GM12878 (cell line): ENCODE data around the gene KRTAP1-4. TPM values are rescaled to one million over a fixed set of nuclear protein-coding genes. Genes with fewer than 3 reads are reported as not detected.

Source experiments
- ATAC-seq: fragments of 200-7000 bp; cut with Tn5 transposase; 3 replicates; pipeline ENCODE4 v1.9.1; 2020; ENCODE audit warnings: mild to moderate bottlenecking, moderate library complexity
- BruUV-seq: library from RNA; stranded (reverse); fragments of 400-500 nt; replicated peaks from 2 replicates; lab custom pipeline; 2021; lab: Mats Ljungman, UMichigan
- CTCF ChIA-PET: fragments of 300-600 bp; sonication (Branson Sonifier 250); formaldehyde crosslinking; extraction: SDS; loops from one replicate; lab custom pipeline; 2021; ENCODE audit warnings: inconsistent platforms; lab: Yijun Ruan, JAX
- POLR2A ChIA-PET: fragments of 350-600 bp; formaldehyde crosslinking; extraction: SDS; loops from one replicate; lab custom pipeline; 2021; ENCODE audit warnings: inconsistent platforms; lab: Charles Lee
- RAD21 ChIA-PET: fragments of 300-600 bp; sonication (Branson Sonifier 250); formaldehyde crosslinking; loops from one replicate; lab custom pipeline; 2023; ENCODE audit warnings: antibody characterized with exemption; ENCODE audit not compliant: unreplicated experiment; lab: Charles Lee
- SMC1A ChIA-PET: fragments of 300-600 bp; sonication (Branson Sonifier 250); formaldehyde crosslinking; loops from one replicate; lab custom pipeline; 2023; ENCODE audit not compliant: unreplicated experiment, uncharacterized antibody; lab: Charles Lee
- DNase-seq: peaks from one replicate; pipeline ENCODE4 v3.0.0-alpha.2; 2011; ENCODE audit warnings: low read depth, low spot score
- FAIRE-seq: peaks from 3 replicates; lab custom pipeline; 2011; peaks lifted over from hg19 to GRCh38; lab: Jason Lieb, UNC
- H2AFZ ChIP-seq: 2 replicates; pipeline ENCODE4 v1.6.0; 2011; ENCODE audit warnings: low read depth, low read length, control low read depth; ENCODE audit not compliant: control insufficient read depth
- H3K27ac ChIP-seq: 2 replicates; pipeline ENCODE4 v1.5.1; 2011; ENCODE audit warnings: control low read depth; ENCODE audit not compliant: control insufficient read depth, insufficient read depth
- H3K27me3 ChIP-seq, 2 experiments: replicated peaks in 1 of 2; 2 replicates each; pipeline versions ENCODE4 v1.6.0 to v1.6.1; 2011; ENCODE audit warnings: low read length in 1 of 2; ENCODE audit not compliant: control insufficient read depth in 2 of 2, insufficient read depth in 2 of 2
- H3K36me3 ChIP-seq, 2 experiments: 2 replicates each; pipeline ENCODE4 v1.5.1; 2011; ENCODE audit warnings: low read length in 1 of 2; ENCODE audit not compliant: control insufficient read depth in 2 of 2, insufficient read depth in 2 of 2
- H3K4me1 ChIP-seq: 2 replicates; pipeline ENCODE4 v1.6.1; 2011; ENCODE audit warnings: mild to moderate bottlenecking, low read length, moderate library complexity, mixed read lengths; ENCODE audit not compliant: control insufficient read depth, insufficient read depth
- H3K4me2 ChIP-seq: 2 replicates; pipeline ENCODE4 v1.6.0; 2011; ENCODE audit warnings: control low read depth; ENCODE audit not compliant: control insufficient read depth, insufficient read depth
- H3K4me3 ChIP-seq: fragments of 200-600 bp; sonication (generic); 2 replicates; pipeline ENCODE4 v1.5.1; 2016
- H3K79me2 ChIP-seq: 2 replicates; pipeline ENCODE4 v1.6.0; 2011; ENCODE audit warnings: low read length; ENCODE audit not compliant: control insufficient read depth, insufficient read depth
- H3K9ac ChIP-seq: 2 replicates; pipeline ENCODE4 v1.8.0; 2011; ENCODE audit warnings: low read length, control low read depth, mixed read lengths; ENCODE audit not compliant: control insufficient read depth, insufficient read depth
- H3K9me3 ChIP-seq: replicated peaks from 3 replicates; pipeline ENCODE4 v1.5.1; 2011; ENCODE audit warnings: mild to moderate bottlenecking, low read length; ENCODE audit not compliant: control insufficient read depth, insufficient read depth
- H4K20me1 ChIP-seq: 2 replicates; pipeline ENCODE4 v1.6.0; 2011; ENCODE audit not compliant: control insufficient read depth, insufficient read depth
- CHD4 ChIP-seq: fragments of 200-600 bp; sonication (generic); IDR thresholded peaks from 2 replicates; pipeline ENCODE4 v1.6.1; 2016; ENCODE audit warnings: mild to moderate bottlenecking
- MYB ChIP-seq: fragments of 150-350 bp; IDR thresholded peaks from 2 replicates; pipeline ENCODE4 v1.6.1; 2014; ENCODE audit warnings: mild to moderate bottlenecking, low read depth, low read length, borderline replicate concordance
- POLR2AphosphoS2 ChIP-seq: IDR thresholded peaks from 2 replicates; pipeline ENCODE4 v1.6.1; 2011; ENCODE audit warnings: low read depth, mild to moderate bottlenecking, low read length, improper control_type of control experiment, moderate library complexity
- WGBS: methylation state at CpG from one replicate; pipeline ENCODE4 v1.1.6; 2016; ENCODE audit warnings: low lambda C conversion rate; ENCODE audit not compliant: insufficient replicate concordance, insufficient coverage; ENCODE audit errors: missing lambda C conversion rate; 5-methylcytosine and 5-hydroxymethylcytosine counted together
- in situ Hi-C: fragments of 300-500 bp; cut with MboI; formaldehyde crosslinking; loops from 9 replicates; pipeline ENCODE4 v1.14.3; 2018; ENCODE audit warnings: mixed read lengths
- intact Hi-C: fragments of 100-400 bp; cut with micrococcal nuclease; formaldehyde crosslinking; loops from one replicate; pipeline ENCODE4 v1.14.2; 2022; ENCODE audit not compliant: unreplicated experiment
- polyA plus RNA-seq, 11 experiments: library from polyadenylated mRNA; depleted of rRNA in 4 of 11; unstranded in 6 of 11; stranded (reverse) in 5 of 11; fragments of >200 nt; fragmentation: Nextera tagmentation in 4 of 11; fragmentation: Illumina TruSeq in 1 of 11; extraction: Ambion mirVana in 4 of 11; extraction: Trizol in 1 of 11; gene quantifications; 1 replicate in 1 of 11; 2 replicates in 10 of 11; pipeline versions ENCODE4 v1.2.1 to v1.2.3, GENCODE V29; 2011 to 2016; ENCODE audit warnings: inconsistent platforms in 2 of 11, missing spikeins in 2 of 11, low read depth in 1 of 11
- total RNA-seq, 4 experiments: library from RNA; depleted of rRNA in 3 of 4; stranded (reverse); fragments of >200 nt in 3 of 4; fragmentation: Illumina TruSeq in 1 of 4; extraction: Trizol in 1 of 4; gene quantifications; 2 replicates each; pipeline versions ENCODE4 v1.2.1 to v1.2.3, GENCODE V29; 2013 to 2021
- TF ChIP-seq, protein P1 (sequence below): fragments of 450-650 bp; formaldehyde crosslinking; IDR thresholded peaks from 2 replicates; pipeline ENCODE4 v1.4.0; 2020; ENCODE audit warnings: mild to moderate bottlenecking, moderate library complexity

Gene KRTAP1-4
- total and polyA plus RNA-seq, 10 of the 15 experiments (the other 5 are each of a cell fraction or from before 2014, with no cell fraction given): not detected

- Histone ChIP-seq H3K27me3 (peaks cover 0 to 3% of the 10 kb centered on the region in 2 experiments; a peak in 3 of 4 replicates), H3K4me1 (no peaks in the 10 kb centered on the region), H4K20me1 (no peaks in the 10 kb centered on the region), H3K4me3 (no peak overlapping the region), H3K36me3 (no peaks in the 10 kb centered on the region), H3K9me3 (no peaks in the 10 kb centered on the region), H3K9ac (no peak overlapping the region), H3K4me2 (no peak overlapping the region), H3K27ac (no peak overlapping the region), H3K79me2 (no peaks in the 10 kb centered on the region), H2AFZ (no peak overlapping the region)
- ATAC-seq (no peak), FAIRE-seq (no peak), DNase-seq (no peak)
- ChIA-PET RAD21 (no interaction called here), SMC1A (no interaction called here), POLR2A (interaction anchor here (0.5 kb wide), 1 partner anchor 802 kb away, joined by 3 read pairs; no protein-coding TSS in a partner anchor), CTCF (interaction anchor here (1.9 kb wide), 1 partner anchor 9 kb away, joined by 4 read pairs; no protein-coding TSS in a partner anchor)
- no peak for TF ChIP-seq CHD4
- TF ChIP-seq, protein P1, sequence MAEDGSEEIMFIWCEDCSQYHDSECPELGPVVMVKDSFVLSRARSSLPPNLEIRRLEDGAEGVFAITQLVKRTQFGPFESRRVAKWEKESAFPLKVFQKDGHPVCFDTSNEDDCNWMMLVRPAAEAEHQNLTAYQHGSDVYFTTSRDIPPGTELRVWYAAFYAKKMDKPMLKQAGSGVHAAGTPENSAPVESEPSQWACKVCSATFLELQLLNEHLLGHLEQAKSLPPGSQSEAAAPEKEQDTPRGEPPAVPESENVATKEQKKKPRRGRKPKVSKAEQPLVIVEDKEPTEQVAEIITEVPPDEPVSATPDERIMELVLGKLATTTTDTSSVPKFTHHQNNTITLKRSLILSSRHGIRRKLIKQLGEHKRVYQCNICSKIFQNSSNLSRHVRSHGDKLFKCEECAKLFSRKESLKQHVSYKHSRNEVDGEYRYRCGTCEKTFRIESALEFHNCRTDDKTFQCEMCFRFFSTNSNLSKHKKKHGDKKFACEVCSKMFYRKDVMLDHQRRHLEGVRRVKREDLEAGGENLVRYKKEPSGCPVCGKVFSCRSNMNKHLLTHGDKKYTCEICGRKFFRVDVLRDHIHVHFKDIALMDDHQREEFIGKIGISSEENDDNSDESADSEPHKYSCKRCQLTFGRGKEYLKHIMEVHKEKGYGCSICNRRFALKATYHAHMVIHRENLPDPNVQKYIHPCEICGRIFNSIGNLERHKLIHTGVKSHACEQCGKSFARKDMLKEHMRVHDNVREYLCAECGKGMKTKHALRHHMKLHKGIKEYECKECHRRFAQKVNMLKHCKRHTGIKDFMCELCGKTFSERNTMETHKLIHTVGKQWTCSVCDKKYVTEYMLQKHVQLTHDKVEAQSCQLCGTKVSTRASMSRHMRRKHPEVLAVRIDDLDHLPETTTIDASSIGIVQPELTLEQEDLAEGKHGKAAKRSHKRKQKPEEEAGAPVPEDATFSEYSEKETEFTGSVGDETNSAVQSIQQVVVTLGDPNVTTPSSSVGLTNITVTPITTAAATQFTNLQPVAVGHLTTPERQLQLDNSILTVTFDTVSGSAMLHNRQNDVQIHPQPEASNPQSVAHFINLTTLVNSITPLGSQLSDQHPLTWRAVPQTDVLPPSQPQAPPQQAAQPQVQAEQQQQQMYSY: no peak
- TF ChIP-seq POLR2AphosphoS2: no peak
- no peak for TF ChIP-seq MYB
- BruUV-seq: no TSS peak
- intact Hi-C loops (no loop called here), in situ Hi-C loops (no loop called here)
- WGBS: 25% methylated on average over 3 of the region's 3 CpGs
Observed at GRCh38 chr17:41004397-41004796, 25.6 kb downstream of the KRTAP1-4 start.
